Left lung (tissue), 10 donors: ENCODE data around the gene GAS2. TPM values are rescaled to one million over a fixed set of nuclear protein-coding genes. Genes with fewer than 3 reads are reported as not detected.

ENCODE experiments used
- ATAC-seq: fragments of 200-7000 bp; cut with Tn5 transposase; one replicate; pipeline ENCODE4 v1.9.1; 2020; ENCODE audit warnings: moderate library complexity
- DNase-seq, 4 donors: peaks; one replicate each; pipeline ENCODE4 v3.0.0-alpha.2; 2013 to 2020
- H3K27ac ChIP-seq, 2 donors: fragments of 200-600 bp; sonication (generic) in 1 of 2; one replicate each; pipeline versions ENCODE4 v1.5.0 to v1.8.0; 2020 to 2021
- H3K27me3 ChIP-seq, 2 donors: fragments of 200-600 bp; sonication (generic) in 1 of 2; one replicate each; pipeline versions ENCODE4 v1.5.0 to v1.8.0; 2020 to 2021
- H3K36me3 ChIP-seq, 2 donors: fragments of 200-600 bp; sonication (generic) in 1 of 2; one replicate each; pipeline versions ENCODE4 v1.5.0 to v1.8.0; 2020 to 2021
- H3K4me1 ChIP-seq, 2 donors: fragments of 200-600 bp; one replicate each; pipeline ENCODE4 v1.8.0; 2021
- H3K4me3 ChIP-seq, 2 donors: fragments of 200-600 bp; sonication (generic) in 1 of 2; one replicate each; pipeline versions ENCODE4 v1.5.0 to v1.8.0; 2020 to 2021; ENCODE audit warnings: mild to moderate bottlenecking in 1 of 2
- H3K9me3 ChIP-seq, 2 donors: fragments of 200-600 bp; sonication (generic) in 1 of 2; one replicate each; pipeline versions ENCODE4 v1.5.0 to v1.8.0; 2020 to 2021
- intact Hi-C, 2 donors: fragments of 100-400 bp; cut with DNase I; formaldehyde crosslinking; loops; one replicate each; pipeline versions ENCODE4 v1.11.2 to v1.14.2; 2022
- polyA plus RNA-seq, 6 donors: library from polyadenylated mRNA; unstranded; fragments of 120-200 nt; gene quantifications; one replicate each; pipeline ENCODE4 v1.2.1, GENCODE V29; 2013; ENCODE audit not compliant: insufficient read length in 6 of 6
- total RNA-seq, 2 donors: library from RNA; stranded (reverse); fragmentation: NEBNext Ultra II Directional; extraction: Animal tissue kit (Norgen Biotek cat#: 25700); gene quantifications; one replicate each; pipeline ENCODE4 v1.2.1, GENCODE V29; 2021
- TF ChIP-seq, protein P1 (sequence below), 2 donors: fragments of 200-600 bp; sonication (generic) in 1 of 2; IDR thresholded peaks; one replicate each; pipeline versions ENCODE4 v1.5.0 to v1.8.0; 2021; ENCODE audit warnings: antibody characterized with exemption in 2 of 2
- donor health status: DM: no; HTN: yes; CAD: no.
- donor health status: DM: no; HTN: no; CAD: no.

Gene GAS2
- total and polyA plus RNA-seq, 8 donors = 0.96 to 12.0 (median 9.7) TPM

DNA sequence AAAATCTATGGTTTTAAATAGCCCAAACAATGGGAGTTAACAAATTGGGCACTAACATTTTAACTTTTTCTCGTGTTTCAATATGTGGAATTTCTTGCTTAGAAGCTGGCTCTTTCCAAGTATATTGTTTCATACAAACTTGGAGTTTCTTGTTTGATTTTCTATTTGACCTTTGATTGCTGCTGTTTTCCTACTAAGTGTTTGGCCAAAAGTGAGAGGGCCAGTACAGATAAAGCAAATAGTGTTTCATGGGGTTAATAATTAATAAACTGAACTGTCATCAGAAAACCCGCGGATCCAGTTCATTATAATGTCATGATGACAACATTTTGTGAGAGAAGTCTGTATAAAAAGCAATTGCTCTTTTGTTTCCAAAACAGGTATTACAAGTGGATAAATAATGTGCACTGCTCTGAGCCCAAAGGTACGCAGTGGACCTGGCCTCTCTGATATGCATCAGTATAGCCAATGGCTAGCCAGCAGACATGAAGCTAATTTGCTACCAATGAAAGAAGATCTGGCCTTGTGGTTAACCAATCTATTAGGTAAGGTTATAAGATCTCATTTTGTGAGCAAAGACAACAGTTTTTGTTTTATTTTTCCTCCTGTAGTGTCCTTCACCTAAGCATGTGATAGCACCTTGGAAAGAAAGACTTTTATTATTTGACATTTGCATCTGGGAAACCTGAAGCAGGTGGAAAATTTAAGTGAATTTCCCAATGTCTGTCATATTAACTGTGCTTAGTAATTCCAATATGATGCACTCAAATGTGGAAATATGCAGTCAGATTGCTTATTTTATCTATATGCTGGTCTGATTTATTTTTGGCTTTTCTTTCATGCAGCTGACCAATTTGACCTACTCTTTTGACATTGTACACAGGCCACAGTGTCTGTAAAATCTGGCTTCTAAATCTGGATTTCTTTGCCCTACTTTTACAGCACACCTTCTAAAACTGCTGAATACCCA lies 8.3 kb downstream of the GAS2 start:
- TF ChIP-seq, protein P1, sequence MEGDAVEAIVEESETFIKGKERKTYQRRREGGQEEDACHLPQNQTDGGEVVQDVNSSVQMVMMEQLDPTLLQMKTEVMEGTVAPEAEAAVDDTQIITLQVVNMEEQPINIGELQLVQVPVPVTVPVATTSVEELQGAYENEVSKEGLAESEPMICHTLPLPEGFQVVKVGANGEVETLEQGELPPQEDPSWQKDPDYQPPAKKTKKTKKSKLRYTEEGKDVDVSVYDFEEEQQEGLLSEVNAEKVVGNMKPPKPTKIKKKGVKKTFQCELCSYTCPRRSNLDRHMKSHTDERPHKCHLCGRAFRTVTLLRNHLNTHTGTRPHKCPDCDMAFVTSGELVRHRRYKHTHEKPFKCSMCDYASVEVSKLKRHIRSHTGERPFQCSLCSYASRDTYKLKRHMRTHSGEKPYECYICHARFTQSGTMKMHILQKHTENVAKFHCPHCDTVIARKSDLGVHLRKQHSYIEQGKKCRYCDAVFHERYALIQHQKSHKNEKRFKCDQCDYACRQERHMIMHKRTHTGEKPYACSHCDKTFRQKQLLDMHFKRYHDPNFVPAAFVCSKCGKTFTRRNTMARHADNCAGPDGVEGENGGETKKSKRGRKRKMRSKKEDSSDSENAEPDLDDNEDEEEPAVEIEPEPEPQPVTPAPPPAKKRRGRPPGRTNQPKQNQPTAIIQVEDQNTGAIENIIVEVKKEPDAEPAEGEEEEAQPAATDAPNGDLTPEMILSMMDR (IDR thresholded peaks at IDR 0.05) = no peak

DNA sequence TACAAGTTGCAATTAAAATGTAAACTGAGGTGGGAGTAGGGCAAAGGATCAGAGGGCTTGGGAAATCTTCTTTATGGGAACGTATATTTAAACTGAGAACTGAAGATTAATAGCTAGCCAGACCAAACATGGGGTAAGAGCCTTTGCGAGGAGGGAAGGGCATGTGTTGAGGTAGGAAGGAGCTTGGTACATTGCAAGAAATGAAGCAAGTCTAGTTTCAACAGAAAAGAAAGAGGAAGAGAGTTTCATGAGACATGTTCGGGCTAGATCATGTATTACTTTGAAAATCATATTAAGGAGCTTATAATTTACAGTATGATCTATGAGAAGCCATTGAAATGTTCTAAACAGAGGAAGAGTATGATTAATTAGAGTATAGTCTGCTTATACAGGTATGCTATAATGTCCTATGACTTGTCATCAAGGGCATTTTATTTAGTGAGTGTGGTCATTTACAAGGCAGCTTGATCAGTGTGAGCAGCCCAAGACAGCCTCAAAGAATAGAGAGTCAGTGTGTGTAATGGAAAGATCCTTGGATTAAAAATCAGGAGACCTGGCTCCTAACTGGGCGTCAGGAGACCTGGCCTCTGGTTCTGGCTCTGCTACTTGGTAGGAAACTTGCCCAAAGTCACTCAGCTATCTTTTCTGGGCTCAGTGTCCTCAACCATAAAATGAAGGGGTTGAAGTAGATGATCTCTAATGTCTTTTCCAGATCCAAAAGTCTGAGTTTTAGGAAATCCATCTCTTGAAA lies 10.9 kb downstream of the GAS2 start:
- TF ChIP-seq, protein P1 (IDR thresholded peaks at IDR 0.05) = no peak
- no peak for DNase-seq
- intact Hi-C loops = no loop called here

More for the DNA sequence above, 8.3 kb downstream of the GAS2 start:
- no peak overlapping the region for H3K4me3 ChIP-seq
- intact Hi-C loops = no loop called here
- H3K36me3 ChIP-seq = no peaks in the 10 kb centered on the region
- no peaks in the 10 kb centered on the region for H3K4me1 ChIP-seq
- H3K27ac ChIP-seq = no peak overlapping the region
- ATAC-seq (peak; percentile 12), DNase-seq (peak in 1 of 4 donors; percentile 12)
- H3K27me3 ChIP-seq = peaks cover 0 to 14% of the 10 kb centered on the region in 2 donors
- no peaks in the 10 kb centered on the region for H3K9me3 ChIP-seq

DNA sequence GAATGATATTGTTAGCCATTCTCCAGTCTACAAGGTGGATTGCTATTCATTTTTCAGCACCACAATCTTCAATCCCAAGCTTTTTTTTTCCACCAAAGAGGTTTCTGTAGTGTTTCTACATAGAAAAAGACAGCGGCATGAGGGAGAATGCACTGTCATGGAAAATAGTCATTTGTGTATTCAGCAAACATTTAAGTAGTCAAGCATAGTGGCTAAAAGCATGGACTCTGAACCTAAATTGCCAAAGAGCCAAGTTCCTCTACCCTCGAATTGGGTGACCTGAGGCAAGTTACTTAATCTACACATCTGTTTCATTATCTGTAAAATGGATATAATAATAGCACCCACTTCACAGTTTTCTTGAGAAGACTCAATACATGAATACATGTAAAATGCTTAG lies 14.2 kb downstream of the GAS2 start:
- no peak for ATAC-seq
- Histone ChIP-seq H3K36me3 (no peaks in the 10 kb centered on the region), H3K4me1 (no peaks in the 10 kb centered on the region), H3K27ac (no peak overlapping the region), H3K9me3 (no peaks in the 10 kb centered on the region), H3K27me3 (no peaks in the 10 kb centered on the region), H3K4me3 (no peak overlapping the region)
- TF ChIP-seq, protein P1 (IDR thresholded peaks at IDR 0.05) = no peak
- no peak for DNase-seq
- intact Hi-C loops = no loop called here

More for the DNA sequence above, 10.9 kb downstream of the GAS2 start:
- Histone ChIP-seq H3K27ac (no peak overlapping the region), H3K4me1 (no peaks in the 10 kb centered on the region), H3K4me3 (no peak overlapping the region), H3K36me3 (no peaks in the 10 kb centered on the region), H3K27me3 (peaks cover 0 to 2% of the 10 kb centered on the region in 2 donors), H3K9me3 (no peaks in the 10 kb centered on the region)
- ATAC-seq = no peak

DNA sequence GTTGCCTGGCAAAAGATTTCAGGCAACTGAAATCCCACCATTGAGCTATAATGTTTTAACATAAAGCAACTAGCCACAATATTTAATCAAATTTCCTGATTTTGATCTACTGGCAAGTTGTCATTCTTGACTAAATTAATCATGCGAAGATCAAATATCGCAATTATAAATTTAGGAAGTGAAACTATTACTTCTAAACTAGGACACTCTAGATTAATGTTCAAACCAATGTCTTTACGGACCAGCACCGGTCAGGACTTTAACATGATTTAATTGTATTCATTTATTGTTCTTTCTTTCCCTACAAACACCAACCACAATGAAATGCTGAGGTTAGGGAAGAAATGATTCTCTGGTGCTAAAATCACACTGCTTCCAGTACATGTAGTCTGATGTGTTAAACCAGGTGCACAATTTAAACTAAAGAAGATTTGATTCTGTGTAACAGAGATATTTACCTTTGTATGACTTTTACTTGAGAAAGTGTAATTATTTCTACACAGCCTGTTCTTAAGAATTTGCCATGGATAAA lies 14.9 kb downstream of the GAS2 start:
- no peak for ATAC-seq
- H3K4me3 ChIP-seq = no peak overlapping the region
- no peak overlapping the region for H3K27ac ChIP-seq
- intact Hi-C loops = no loop called here
- DNase-seq = no peak
- TF ChIP-seq, protein P1 (IDR thresholded peaks at IDR 0.05) = no peak
- no peaks in the 10 kb centered on the region for H3K36me3 ChIP-seq
- H3K4me1 ChIP-seq = no peaks in the 10 kb centered on the region
- H3K27me3 ChIP-seq = no peaks in the 10 kb centered on the region
- H3K9me3 ChIP-seq = no peaks in the 10 kb centered on the region

GRCh38 chr11:22684082-22684481 lies 17.7 kb downstream of the GAS2 start:
- intact Hi-C loops = no loop called here
- Histone ChIP-seq H3K27me3 (no peaks in the 10 kb centered on the region), H3K9me3 (no peaks in the 10 kb centered on the region), H3K36me3 (no peaks in the 10 kb centered on the region), H3K4me1 (no peaks in the 10 kb centered on the region), H3K27ac (no peak overlapping the region), H3K4me3 (no peak overlapping the region)
- TF ChIP-seq, protein P1 (IDR thresholded peaks at IDR 0.05) = no peak
- no peak for ATAC-seq
- no peak for DNase-seq
